ENCODE results near the gene TNPO3. TPM values are rescaled to one million over a fixed set of nuclear protein-coding genes. Genes with fewer than 3 reads are reported as not detected.

TNPO3 gene
- total RNA-seq, 3 donors from 2014 or later (not counting 1 experiment from before 2014, with no cell fraction given), result 33.9 to 41.1 (median 37.9) TPM

DNA sequence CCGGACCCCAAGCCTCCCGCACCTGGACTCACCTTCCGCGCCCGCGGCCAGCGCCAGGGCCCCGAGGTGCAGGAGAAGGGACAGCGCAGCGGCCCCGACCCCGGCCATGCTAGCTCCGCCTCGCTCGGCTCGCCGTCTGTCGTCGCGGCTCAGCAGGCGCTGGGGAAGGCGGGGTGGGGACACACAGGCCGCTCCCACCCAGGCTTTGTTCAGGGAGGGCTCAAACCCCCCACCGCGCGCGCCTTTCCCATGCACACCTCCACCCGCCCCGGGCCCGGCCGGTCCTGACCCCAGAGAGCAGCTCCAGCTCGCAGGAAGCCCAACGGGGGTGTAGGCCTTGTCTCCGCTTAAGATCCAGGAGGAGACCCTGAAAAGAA lies 144.4 kb downstream of the TNPO3 start, which contains the start of gene KCP:
Gene KCP (minus strand): TSS at position 141 of the 377 bp plus-strand sequence. CDS start 33 bp downstream, at position 108.
- no peak within 1 kb of the TSS for H3K4me3 ChIP-seq (ENCODE audit: low read length)
- H3K27ac Mint-ChIP-seq, result no peak within 1 kb of the TSS
- peaks cover 36 to 59% of the 10 kb centered on the region in 2 donors for H3K27me3 Mint-ChIP-seq (ENCODE audit: low read depth in 2 of 2)
- H3K9me3 Mint-ChIP-seq, result no peaks in the 10 kb centered on the region
- ATAC-seq (no peak), DNase-seq (no peak)
- intact Hi-C loops (cut with micrococcal nuclease), result no loop called here
- WGBS (ENCODE audit: insufficient coverage), result 53% methylated on average over 34 of the region's 34 CpGs
- H3K9me3 ChIP-seq (ENCODE audit: control insufficient read depth, insufficient read depth, low read length), result no peaks in the 10 kb centered on the region
- H3K4me1 Mint-ChIP-seq, result peaks cover 4 to 5% of the 10 kb centered on the region in 2 donors
- no peak within 1 kb of the TSS for H3K27ac ChIP-seq (ENCODE audit: low read length)
- H3K27me3 ChIP-seq (ENCODE audit: control insufficient read depth, insufficient read depth, low read length), result peaks cover 14% of the 10 kb centered on the region
- H3K4me3 Mint-ChIP-seq, result no peak within 1 kb of the TSS
- peaks cover 14% of the 10 kb centered on the region for H3K4me1 ChIP-seq (ENCODE audit: control insufficient read depth, insufficient read depth, low read length)
- H3K36me3 ChIP-seq (ENCODE audit: control insufficient read depth, insufficient read depth, low read length), result no peaks in the 10 kb centered on the region
- no peaks in the 10 kb centered on the region for H3K36me3 Mint-ChIP-seq
- TF ChIP-seq, protein P1, sequence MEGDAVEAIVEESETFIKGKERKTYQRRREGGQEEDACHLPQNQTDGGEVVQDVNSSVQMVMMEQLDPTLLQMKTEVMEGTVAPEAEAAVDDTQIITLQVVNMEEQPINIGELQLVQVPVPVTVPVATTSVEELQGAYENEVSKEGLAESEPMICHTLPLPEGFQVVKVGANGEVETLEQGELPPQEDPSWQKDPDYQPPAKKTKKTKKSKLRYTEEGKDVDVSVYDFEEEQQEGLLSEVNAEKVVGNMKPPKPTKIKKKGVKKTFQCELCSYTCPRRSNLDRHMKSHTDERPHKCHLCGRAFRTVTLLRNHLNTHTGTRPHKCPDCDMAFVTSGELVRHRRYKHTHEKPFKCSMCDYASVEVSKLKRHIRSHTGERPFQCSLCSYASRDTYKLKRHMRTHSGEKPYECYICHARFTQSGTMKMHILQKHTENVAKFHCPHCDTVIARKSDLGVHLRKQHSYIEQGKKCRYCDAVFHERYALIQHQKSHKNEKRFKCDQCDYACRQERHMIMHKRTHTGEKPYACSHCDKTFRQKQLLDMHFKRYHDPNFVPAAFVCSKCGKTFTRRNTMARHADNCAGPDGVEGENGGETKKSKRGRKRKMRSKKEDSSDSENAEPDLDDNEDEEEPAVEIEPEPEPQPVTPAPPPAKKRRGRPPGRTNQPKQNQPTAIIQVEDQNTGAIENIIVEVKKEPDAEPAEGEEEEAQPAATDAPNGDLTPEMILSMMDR (IDR thresholded peaks at IDR 0.05), result no peak

DNA sequence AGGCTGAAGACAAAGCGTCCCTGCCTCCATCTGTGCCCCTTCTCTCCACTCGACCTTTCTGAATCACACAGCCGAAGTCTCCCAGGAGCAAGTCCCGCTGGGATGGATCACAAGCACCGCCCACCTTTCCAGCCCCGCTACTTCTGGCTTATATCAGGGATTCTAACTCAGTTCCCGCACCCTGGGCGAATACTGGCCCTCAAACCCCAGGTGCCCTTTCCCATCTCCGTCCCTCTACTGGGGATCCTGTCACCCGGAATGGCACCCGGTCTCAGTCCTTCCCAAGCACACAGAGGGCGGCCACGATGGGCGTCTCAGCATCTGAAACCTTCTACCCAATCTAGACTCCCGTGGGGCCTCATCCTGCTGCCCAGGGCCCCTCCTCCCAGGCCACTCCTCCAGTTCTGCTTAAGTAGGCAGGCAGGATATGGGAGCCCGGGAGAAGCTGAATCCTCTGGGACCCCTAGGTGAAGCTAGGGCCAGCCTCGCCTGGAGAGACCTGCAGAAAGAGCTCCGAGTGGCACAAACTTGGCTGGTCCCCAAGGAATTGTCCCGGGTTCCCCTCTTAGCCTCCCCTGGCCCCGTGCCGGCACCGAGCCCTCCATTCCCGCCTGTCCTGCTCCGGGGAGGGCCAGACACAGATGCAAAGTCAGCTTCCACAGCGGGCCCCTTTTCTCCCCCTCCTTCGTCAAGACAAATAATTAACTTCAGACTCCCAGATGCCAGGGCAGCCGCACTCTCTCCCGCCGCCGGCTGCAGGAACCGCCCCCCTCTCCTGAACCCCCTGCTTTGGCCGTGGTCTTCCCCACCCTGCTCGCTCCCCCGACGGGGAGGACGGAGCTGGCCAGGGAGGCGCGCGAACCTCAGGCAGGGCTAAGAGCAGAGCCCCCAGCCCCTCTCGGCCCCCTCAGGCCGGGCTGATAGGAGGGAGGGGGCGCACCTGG lies 145.0 kb downstream of the TNPO3 start:
- peaks cover 32 to 59% of the 10 kb centered on the region in 2 donors for H3K27me3 Mint-ChIP-seq (ENCODE audit: low read depth in 2 of 2)
- intact Hi-C loops (cut with micrococcal nuclease), result no loop called here
- no peak for ATAC-seq

DNA sequence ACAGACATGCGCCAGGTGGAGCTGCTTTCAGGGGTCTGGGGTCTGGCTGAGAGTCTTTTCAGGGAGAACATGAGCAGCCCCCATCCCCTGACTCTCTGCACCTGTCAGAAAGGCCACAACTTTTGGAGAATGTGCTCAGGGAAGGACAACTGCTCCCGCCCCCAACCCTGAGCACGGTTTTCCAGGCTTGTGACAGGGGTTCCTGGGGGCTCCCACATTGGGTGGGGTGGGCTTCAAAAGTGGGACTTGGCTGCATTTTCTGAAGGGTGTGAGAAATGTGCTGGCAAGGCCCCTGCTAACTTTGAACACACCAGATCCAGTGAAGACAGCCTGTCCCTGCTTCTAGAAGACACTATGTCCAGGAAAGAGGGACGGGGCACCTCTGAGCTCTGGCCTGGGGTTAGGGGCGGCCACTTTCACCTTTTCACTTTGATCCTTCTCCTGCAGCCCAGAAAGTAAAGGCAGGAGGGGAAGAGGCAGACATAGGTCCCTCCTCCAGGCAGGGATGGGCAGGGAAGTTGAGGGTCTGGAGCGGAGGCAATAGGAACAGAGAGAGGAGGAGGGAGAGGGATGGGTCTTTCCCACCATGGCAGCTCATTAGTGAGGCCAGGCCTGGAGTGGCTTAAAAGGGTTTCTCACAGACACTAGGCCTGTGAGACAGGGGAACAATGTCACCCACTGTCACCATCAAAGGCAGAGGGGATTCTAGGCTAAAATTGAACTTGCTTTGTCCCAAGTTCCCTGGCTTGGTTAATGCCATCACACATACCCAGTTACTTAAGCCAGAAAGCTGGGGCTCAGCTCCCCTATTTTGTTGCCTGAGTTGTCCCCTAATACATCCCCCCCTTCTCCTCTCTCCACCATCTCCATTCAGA lies 145.9 kb downstream of the TNPO3 start:
- Mint-ChIP-seq H3K4me1 (no peaks in the 10 kb centered on the region), H3K27ac (no peak overlapping the region)

More for the DNA sequence above, 145.0 kb downstream of the TNPO3 start:
- Histone ChIP-seq H3K4me1 (ENCODE audit: control insufficient read depth, insufficient read depth, low read length) (peaks cover 8% of the 10 kb centered on the region), H3K36me3 (ENCODE audit: control insufficient read depth, insufficient read depth, low read length) (no peaks in the 10 kb centered on the region), H3K9me3 (ENCODE audit: control insufficient read depth, insufficient read depth, low read length) (no peaks in the 10 kb centered on the region), H3K27ac (ENCODE audit: low read length) (no peak overlapping the region), H3K4me3 (ENCODE audit: low read length) (no peak overlapping the region), H3K27me3 (ENCODE audit: control insufficient read depth, insufficient read depth, low read length) (peaks cover 12% of the 10 kb centered on the region)
- DNase-seq, result no peak
- H3K27ac Mint-ChIP-seq, result no peak overlapping the region
- no peaks in the 10 kb centered on the region for H3K9me3 Mint-ChIP-seq
- 30% methylated on average over 42 of the region's 42 CpGs for WGBS (ENCODE audit: insufficient coverage)
- H3K36me3 Mint-ChIP-seq, result no peaks in the 10 kb centered on the region
- no peaks in the 10 kb centered on the region for H3K4me1 Mint-ChIP-seq
- TF ChIP-seq, protein P1 (IDR thresholded peaks at IDR 0.05), result no peak
- no peak overlapping the region for H3K4me3 Mint-ChIP-seq

More for the DNA sequence above, 145.9 kb downstream of the TNPO3 start:
- DNase-seq (no peak), ATAC-seq (no peak)
- Mint-ChIP-seq H3K27me3 (ENCODE audit: low read depth in 2 of 2) (peaks cover 26 to 58% of the 10 kb centered on the region in 2 donors), H3K4me3 (no peak overlapping the region), H3K9me3 (no peaks in the 10 kb centered on the region), H3K36me3 (no peaks in the 10 kb centered on the region)
- TF ChIP-seq, protein P1 (IDR thresholded peaks at IDR 0.05), result no peak
- Histone ChIP-seq H3K27ac (ENCODE audit: low read length) (no peak overlapping the region), H3K36me3 (ENCODE audit: control insufficient read depth, insufficient read depth, low read length) (no peaks in the 10 kb centered on the region), H3K9me3 (ENCODE audit: control insufficient read depth, insufficient read depth, low read length) (no peaks in the 10 kb centered on the region), H3K4me3 (ENCODE audit: low read length) (no peak overlapping the region), H3K27me3 (ENCODE audit: control insufficient read depth, insufficient read depth, low read length) (peaks cover 11% of the 10 kb centered on the region), H3K4me1 (ENCODE audit: control insufficient read depth, insufficient read depth, low read length) (peaks cover 11% of the 10 kb centered on the region)
- intact Hi-C loops (cut with micrococcal nuclease), result no loop called here
- 87% methylated on average over 6 of the region's 6 CpGs for WGBS (ENCODE audit: insufficient coverage)

Measured in natural killer cell (primary cell).